Right atrium auricular region (tissue), 2 donors: ENCODE measurements around the gene SLC1A4. TPM values are rescaled to one million over a fixed set of nuclear protein-coding genes. Genes with fewer than 3 reads are reported as not detected.

Source experiments
- DNase-seq: peaks from one replicate; pipeline ENCODE4 v3.0.0-alpha.2; 2019; ENCODE audit warnings: low spot score
- H3K27ac ChIP-seq, 2 donors: fragments of 200-600 bp; sonication (generic); 1 replicate in 1 of 2; 2 replicates in 1 of 2; pipeline ENCODE4 v1.5.1; 2016 to 2019
- H3K27me3 ChIP-seq, 2 donors: fragments of 200-600 bp; sonication (generic); one replicate each; pipeline versions ENCODE4 v1.5.1 to v1.6.0; 2017 to 2019
- H3K36me3 ChIP-seq: fragments of 200-600 bp; sonication (generic); one replicate; pipeline ENCODE4 v1.5.1; 2016
- H3K4me1 ChIP-seq, 2 donors: fragments of 200-600 bp; sonication (generic); one replicate each; pipeline versions ENCODE4 v1.5.1 to v1.6.0; 2017 to 2019
- H3K4me3 ChIP-seq, 2 donors: fragments of 200-600 bp; sonication (generic); 1 replicate in 1 of 2; 2 replicates in 1 of 2; pipeline ENCODE4 v1.5.1; 2017 to 2019; ENCODE audit warnings: mild to moderate bottlenecking in 1 of 2, moderate library complexity in 1 of 2
- H3K9me3 ChIP-seq, 2 donors: fragments of 200-600 bp; sonication (generic); one replicate each; pipeline ENCODE4 v1.5.1; 2019
- CTCF ChIP-seq, 2 donors: fragments of 200-600 bp; sonication (generic); IDR thresholded peaks; one replicate each; pipeline ENCODE4 v1.5.1; 2019; ENCODE audit warnings: antibody characterized with exemption in 2 of 2
- total RNA-seq, 2 donors: library from RNA; depleted of rRNA; stranded (reverse); fragments of >200 nt; gene quantifications; one replicate each; pipeline ENCODE4 v1.1.0, GENCODE V29; 2016

SLC1A4 gene
- total RNA-seq, 2 donors from 2014 or later: 2.2 to 6.0 TPM

- no peak for TF ChIP-seq CTCF (IDR thresholded peaks at IDR 0.05)
- Histone ChIP-seq H3K4me1 (peaks cover 0 to 7% of the 10 kb centered on the region in 2 donors), H3K27me3 (no peaks in the 10 kb centered on the region), H3K27ac (no peak overlapping the region), H3K36me3 (no peaks in the 10 kb centered on the region), H3K9me3 (no peaks in the 10 kb centered on the region), H3K4me3 (no peak overlapping the region)
- no peak for DNase-seq
These were observed 44.7 kb upstream of the SLC1A4 start for GRCh38 chr2:64944484-64944883.

GRCh38 chr2:64945973-64946768 is 43.0 kb upstream of the SLC1A4 start:
- H3K36me3 ChIP-seq: no peaks in the 10 kb centered on the region
- no peak overlapping the region for H3K27ac ChIP-seq
- no peaks in the 10 kb centered on the region for H3K9me3 ChIP-seq
- no peaks in the 10 kb centered on the region for H3K27me3 ChIP-seq
- no peak for TF ChIP-seq CTCF (IDR thresholded peaks at IDR 0.05)
- H3K4me3 ChIP-seq: no peak overlapping the region
- H3K4me1 ChIP-seq: peaks cover 0 to 7% of the 10 kb centered on the region in 2 donors
- no peak for DNase-seq

- H3K27ac ChIP-seq: no peak overlapping the region
These were observed 42.4 kb upstream of the SLC1A4 start for GRCh38 chr2:64946769-64947247.

GRCh38 chr2:64947885-64948284 is 41.3 kb upstream of the SLC1A4 start:
- Histone ChIP-seq H3K27me3 (no peaks in the 10 kb centered on the region), H3K36me3 (no peaks in the 10 kb centered on the region), H3K9me3 (no peaks in the 10 kb centered on the region), H3K4me3 (no peak overlapping the region), H3K27ac (no peak overlapping the region), H3K4me1 (peaks cover 0 to 7% of the 10 kb centered on the region in 2 donors)
- no peak for DNase-seq
- TF ChIP-seq CTCF (IDR thresholded peaks at IDR 0.05): no peak

More at GRCh38 chr2:64946769-64947247, 42.4 kb upstream of the SLC1A4 start:
- Histone ChIP-seq H3K4me3 (no peak overlapping the region), H3K36me3 (no peaks in the 10 kb centered on the region), H3K27me3 (no peaks in the 10 kb centered on the region), H3K4me1 (peaks cover 0 to 7% of the 10 kb centered on the region in 2 donors), H3K9me3 (no peaks in the 10 kb centered on the region)
- DNase-seq: no peak
- no peak for TF ChIP-seq CTCF (IDR thresholded peaks at IDR 0.05)

GRCh38 chr2:64950226-64951160 is 38.7 kb upstream of the SLC1A4 start:
- Histone ChIP-seq H3K27me3 (no peaks in the 10 kb centered on the region), H3K4me3 (no peak overlapping the region), H3K27ac (no peak overlapping the region), H3K4me1 (no peaks in the 10 kb centered on the region), H3K36me3 (no peaks in the 10 kb centered on the region), H3K9me3 (peaks cover 0 to 4% of the 10 kb centered on the region in 2 donors)
- no peak for TF ChIP-seq CTCF (IDR thresholded peaks at IDR 0.05)
- DNase-seq: no peak
